ENCODE measurements around the gene MROH2A.
"Not testable (repeated sequence)": the region's sequence is repeated elsewhere in the genome, so short reads cannot be mapped to it uniquely, and the experiment has no call there.

The MROH2A gene

GRCh38 chr2:233865838-233866237 lies 87.7 kb downstream of the MROH2A start:
- no peak for DNase-seq

GRCh38 chr2:233866479-233866878 lies 88.3 kb downstream of the MROH2A start:
- no peak for DNase-seq

GRCh38 chr2:233867993-233868532 lies 89.9 kb downstream of the MROH2A start, which contains the start of gene MSL3B:
TSS of gene MSL3B (minus strand) at chr2:233868386.
- DNase-seq: peak in 2 of 3 experiments; percentile 62 to 71

- DNase-seq: no peak
Observed at GRCh38 chr2:233871432-233871831, 93.3 kb downstream of the MROH2A start.

- DNase-seq: not testable (repeated sequence)
Observed at GRCh38 chr2:233872125-233872524, 94.0 kb downstream of the MROH2A start.

- no peak for DNase-seq
Observed at GRCh38 chr2:233882353-233882752, 104.2 kb downstream of the MROH2A start.

Data from NCI-H1417 (cell line).